GM23338 (cell line): ENCODE measurements around the gene PAXX.

Experiments used
- EZH2phosphoT487 ChIP-seq: fragments of 200-600 bp; sonication (generic); IDR thresholded peaks from one replicate; pipeline ENCODE4 v1.8.1; 2018; ENCODE audit warnings: antibody characterized with exemption; ENCODE audit not compliant: unreplicated experiment
- JUNB ChIP-seq: IDR thresholded peaks from one replicate; pipeline ENCODE4 v1.6.1; 2016; ENCODE audit warnings: antibody characterized with exemption; ENCODE audit not compliant: unreplicated experiment
- NANOG ChIP-seq: IDR thresholded peaks from 2 replicates; pipeline ENCODE4 v1.6.1; 2016; ENCODE audit warnings: antibody characterized with exemption, borderline replicate concordance
- ZNF114 ChIP-seq: fragments of 250-450 bp; sonication (Bioruptor Pico); IDR thresholded peaks from 2 replicates; pipeline ENCODE4 v1.5.0; 2020; ENCODE audit warnings: mild to moderate bottlenecking, moderate library complexity
- TF ChIP-seq, protein P1 (sequence below), 2 experiments: fragments of 200-600 bp in 1 of 2; sonication (generic) in 1 of 2; conservative IDR thresholded peaks; 2 replicates each; pipeline versions ENCODE4 v1.5.1 to v1.6.1; 2016 to 2017; ENCODE audit warnings: antibody characterized with exemption in 2 of 2, low read depth in 2 of 2, mild to moderate bottlenecking in 2 of 2, moderate library complexity in 1 of 2

- TF ChIP-seq, protein P1, sequence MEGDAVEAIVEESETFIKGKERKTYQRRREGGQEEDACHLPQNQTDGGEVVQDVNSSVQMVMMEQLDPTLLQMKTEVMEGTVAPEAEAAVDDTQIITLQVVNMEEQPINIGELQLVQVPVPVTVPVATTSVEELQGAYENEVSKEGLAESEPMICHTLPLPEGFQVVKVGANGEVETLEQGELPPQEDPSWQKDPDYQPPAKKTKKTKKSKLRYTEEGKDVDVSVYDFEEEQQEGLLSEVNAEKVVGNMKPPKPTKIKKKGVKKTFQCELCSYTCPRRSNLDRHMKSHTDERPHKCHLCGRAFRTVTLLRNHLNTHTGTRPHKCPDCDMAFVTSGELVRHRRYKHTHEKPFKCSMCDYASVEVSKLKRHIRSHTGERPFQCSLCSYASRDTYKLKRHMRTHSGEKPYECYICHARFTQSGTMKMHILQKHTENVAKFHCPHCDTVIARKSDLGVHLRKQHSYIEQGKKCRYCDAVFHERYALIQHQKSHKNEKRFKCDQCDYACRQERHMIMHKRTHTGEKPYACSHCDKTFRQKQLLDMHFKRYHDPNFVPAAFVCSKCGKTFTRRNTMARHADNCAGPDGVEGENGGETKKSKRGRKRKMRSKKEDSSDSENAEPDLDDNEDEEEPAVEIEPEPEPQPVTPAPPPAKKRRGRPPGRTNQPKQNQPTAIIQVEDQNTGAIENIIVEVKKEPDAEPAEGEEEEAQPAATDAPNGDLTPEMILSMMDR (conservative IDR thresholded peaks at IDR 0.05; ENCODE audit: low read depth in 2 of 2), result no peak
- TF ChIP-seq ZNF114 (no peak), JUNB (no peak), EZH2phosphoT487 (no peak), NANOG (no peak)
Observed at GRCh38 chr9:137018761-137019559, 26.7 kb downstream of the PAXX start.
